Dedifferentiated amniotic fluid mesenchymal stem cell (primary cell): ENCODE results near the gene NRG3.
"Not testable (repeated sequence)": the region's sequence is repeated elsewhere in the genome, so short reads cannot be mapped to it uniquely, and the experiment has no call there.

Source experiments
- DNase-seq: peaks from one replicate; pipeline ENCODE4 v3.0.0-alpha.2; 2016; ENCODE audit errors: extremely low spot score

Gene NRG3

GRCh38 chr10:82914655-82915136 lies 1039.7 kb downstream of the NRG3 start:
- no peak for DNase-seq

- DNase-seq, result no peak
Observed at GRCh38 chr10:82916941-82917340, 1041.9 kb downstream of the NRG3 start.

GRCh38 chr10:82918022-82918421 lies 1043.0 kb downstream of the NRG3 start:
- no peak for DNase-seq

DNA sequence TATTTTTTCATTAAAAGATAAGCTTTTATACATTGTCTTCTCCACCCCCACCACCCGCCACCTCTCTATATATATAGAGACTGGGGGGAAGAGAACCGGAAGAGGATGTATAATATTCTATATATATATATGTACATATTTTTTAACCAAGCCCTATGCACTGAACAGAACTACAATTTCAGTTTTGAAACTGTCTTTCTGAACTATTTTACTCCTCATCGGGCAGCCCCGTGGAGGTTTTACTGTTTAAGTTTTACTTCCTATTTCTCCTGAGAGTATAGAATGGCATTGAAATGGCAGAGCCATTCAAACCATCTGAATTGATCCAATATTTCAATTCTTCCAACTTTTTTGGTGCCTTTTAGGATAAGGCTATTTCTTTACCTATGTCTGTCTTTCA lies 1047.1 kb downstream of the NRG3 start:
- no peak for DNase-seq

- no peak for DNase-seq
Observed at GRCh38 chr10:82922755-82923154, 1047.8 kb downstream of the NRG3 start.

DNA sequence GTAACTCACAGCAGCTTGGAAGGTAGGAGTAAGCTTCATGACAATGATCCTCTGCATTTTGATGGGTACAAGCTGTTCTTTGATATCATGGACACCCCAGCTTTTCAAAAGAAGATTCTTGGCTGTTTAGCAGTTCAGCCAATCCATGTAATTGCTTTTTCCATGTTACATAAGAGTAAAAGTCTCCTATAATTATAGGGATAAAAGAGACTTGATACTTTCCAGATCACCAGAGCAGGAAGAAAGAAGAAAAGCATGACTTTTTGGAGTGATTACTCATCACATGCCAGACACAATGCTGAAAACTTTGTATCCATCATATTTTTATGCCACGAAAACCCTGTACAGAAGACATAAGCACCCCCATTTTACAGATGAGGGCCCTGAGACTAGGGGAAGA lies 1049.7 kb downstream of the NRG3 start:
- DNase-seq, result peak; percentile 21

DNA sequence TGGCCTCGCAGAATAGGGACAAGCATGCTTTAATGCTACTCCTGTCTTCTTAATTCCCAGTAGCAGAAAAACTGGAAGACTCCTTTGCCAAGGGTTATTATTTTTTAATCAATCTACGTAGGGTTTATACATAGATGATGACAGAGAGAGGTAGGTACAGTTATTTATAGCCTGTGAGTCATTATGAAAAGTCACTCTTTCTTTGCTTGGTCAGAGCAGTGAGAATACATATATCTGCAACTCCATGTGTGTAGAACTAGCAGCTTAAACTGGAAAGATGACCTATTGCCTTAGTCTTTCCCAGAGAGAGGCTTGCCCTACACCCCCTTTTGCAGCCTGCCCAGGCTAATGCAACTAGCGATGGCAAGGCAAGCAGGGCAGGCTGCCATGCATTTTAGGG lies 1050.6 kb downstream of the NRG3 start:
- DNase-seq, result no peak

DNA sequence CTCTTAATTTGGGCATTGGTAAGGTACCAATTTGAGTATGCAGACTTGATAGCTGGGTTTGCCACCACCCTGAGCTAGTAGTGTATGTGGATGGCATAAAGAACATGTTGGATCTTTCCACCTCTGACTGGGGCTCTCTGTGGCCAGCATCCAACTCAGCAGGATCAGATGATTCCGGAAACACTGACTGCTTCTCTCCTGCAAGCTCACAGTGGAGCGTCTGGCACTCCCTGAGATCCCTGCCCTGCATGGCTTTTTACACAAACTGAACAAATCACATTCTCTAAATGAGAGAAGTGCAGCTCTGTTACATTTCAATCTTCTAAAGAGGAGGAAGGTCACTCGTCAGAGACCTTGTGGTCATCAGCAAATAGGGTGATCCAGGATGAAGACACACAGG lies 1057.5 kb downstream of the NRG3 start:
- DNase-seq, result no peak

GRCh38 chr10:82934429-82934828 lies 1059.4 kb downstream of the NRG3 start:
- no peak for DNase-seq

- DNase-seq, result no peak
Observed at GRCh38 chr10:82934947-82935346, 1060.0 kb downstream of the NRG3 start.

GRCh38 chr10:82938331-82938730 lies 1063.3 kb downstream of the NRG3 start:
- no peak for DNase-seq

DNA sequence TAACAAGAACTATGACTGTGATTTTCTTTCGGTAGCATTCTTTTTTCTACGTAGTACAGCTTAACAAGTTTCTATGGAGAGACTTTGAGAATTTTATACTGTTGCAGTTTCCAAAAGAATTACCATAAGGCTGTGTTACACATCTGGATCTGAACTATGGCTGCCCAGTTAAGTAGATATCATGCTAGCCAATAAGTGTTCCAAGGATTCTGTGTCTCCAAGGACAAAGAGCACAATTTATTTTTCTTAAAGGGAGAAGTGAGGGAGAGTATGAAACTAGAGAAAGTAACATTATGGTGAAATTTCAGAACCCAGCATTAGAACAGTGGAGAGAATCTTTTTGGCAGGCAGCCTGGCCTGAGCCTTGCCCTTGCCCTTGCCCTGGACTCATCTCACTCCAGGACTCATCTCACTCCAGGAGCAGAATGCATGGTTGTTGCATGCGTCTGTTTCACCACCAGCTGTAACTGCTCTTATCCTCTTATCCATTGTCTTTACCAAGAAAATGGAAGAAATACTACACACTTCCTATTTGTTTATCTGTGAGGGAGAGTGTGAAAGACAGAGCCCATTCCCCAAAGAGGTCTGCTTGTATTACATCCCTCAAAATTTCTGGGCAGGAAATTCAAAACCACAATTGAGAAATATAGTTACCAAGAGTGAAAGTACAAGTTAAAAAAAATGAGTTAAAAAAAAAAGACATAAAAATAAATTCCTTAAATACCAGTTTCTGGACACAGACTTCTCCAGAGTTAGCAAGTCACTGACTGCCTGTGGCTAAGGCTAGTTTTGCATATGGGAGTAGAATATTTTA lies 1067.5 kb downstream of the NRG3 start:
- peak; percentile 76 for DNase-seq

DNA sequence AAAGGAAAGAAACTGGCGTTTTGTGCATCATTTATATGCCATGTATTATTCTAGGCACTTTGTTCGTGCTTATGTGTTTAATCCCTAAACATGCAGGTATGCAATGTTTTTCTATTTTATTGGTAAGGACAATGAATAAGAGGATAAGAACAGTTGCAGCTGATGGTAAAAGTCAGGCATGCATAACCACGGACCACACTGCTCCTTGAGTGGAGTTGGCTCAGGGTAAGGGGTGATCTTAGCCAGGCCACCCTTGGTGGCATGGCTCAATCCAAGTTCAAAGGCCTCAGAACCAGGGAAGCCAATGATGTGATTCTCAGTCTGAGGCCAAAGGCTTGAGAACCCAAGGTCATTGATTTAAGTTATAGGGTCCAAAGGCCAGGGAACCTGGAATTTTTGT lies 1068.1 kb downstream of the NRG3 start:
- no peak for DNase-seq

GRCh38 chr10:82949816-82950575 lies 1075.0 kb downstream of the NRG3 start:
- no peak for DNase-seq

- DNase-seq, result no peak
Observed at GRCh38 chr10:82953331-82953730, 1078.3 kb downstream of the NRG3 start.

- DNase-seq, result no peak
Observed at GRCh38 chr10:82953909-82954308, 1078.9 kb downstream of the NRG3 start.

DNA sequence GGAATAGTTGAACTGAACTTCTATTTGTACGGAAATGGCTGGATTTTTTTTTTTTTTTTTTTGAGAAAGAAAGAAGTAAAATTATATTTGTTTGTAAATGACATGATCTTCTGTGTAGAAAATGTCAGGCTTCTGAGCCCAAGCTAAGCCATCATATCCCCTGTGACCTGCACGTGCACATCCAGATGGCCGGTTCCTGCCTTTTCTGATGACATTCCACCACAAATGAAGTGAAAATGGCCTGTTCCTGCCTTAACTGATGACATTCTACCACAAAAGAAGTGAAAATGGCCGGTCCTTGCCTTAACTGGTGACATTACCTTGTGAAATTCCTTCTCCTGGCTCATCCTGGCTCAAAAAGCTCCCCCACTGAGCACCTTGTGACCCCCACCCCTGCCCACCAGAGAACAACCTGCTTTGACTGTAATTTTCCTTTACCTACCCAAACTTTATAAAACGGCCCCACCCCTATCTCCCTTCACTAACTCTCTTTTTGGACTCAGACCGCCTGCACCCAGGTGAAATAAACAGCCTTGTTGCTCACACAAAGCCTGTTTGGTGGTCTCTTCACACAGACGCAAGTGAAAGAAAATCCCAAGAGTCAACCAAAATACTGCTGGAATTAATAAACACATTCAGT lies 1085.5 kb downstream of the NRG3 start:
- not testable (repeated sequence) for DNase-seq

DNA sequence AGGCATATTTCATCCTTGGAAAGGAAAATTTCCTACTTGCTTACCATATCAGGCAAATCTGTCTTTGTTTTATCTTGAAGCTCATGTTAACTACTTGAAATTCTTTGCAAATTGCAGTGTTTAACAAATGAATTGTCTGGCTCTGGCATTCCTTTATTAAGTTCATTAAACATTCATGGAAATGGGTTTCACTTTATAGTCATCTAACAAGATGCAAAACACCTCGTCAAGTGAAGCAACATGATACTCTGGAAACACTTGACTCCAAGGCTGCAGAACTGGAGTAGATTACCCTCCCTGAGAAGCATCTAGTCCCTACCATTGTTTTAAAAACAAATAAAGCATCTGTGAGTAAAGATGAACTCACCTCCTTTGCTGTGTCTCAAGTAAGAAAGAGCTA lies 1086.9 kb downstream of the NRG3 start:
- DNase-seq, result no peak

- no peak for DNase-seq
Observed at GRCh38 chr10:82966130-82966529, 1091.1 kb downstream of the NRG3 start.

GRCh38 chr10:82968533-82968932 lies 1093.5 kb downstream of the NRG3 start:
- no peak for DNase-seq

DNA sequence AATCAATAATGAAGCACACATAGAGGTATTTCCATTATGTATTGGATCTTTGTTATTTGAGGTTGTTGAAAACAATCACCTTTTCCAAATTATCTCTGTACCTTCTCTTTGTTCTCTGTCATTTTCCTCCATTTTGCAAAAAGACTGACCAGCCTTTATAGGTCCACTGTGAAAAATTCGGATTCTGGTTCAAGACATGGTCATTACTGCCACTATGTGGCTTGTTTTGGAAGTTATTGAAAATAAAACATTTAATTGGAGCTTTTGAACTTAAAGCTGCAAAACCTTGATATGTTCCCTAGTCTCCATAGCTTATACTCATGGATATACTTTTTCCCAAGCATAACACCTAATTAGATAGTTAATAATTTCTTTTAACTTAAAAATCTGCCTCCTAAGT lies 1094.4 kb downstream of the NRG3 start:
- no peak for DNase-seq

GRCh38 chr10:82980321-82980720 lies 1105.3 kb downstream of the NRG3 start:
- DNase-seq, result no peak
